GM19463 (cell line): ENCODE data around the gene ANKRD28.
A peak's percentile ranks its signal among the peaks of the same experiment; 100 is the strongest.

ENCODE experiments used
- ATAC-seq: cut with Tn5 transposase; IDR thresholded peaks from one replicate; pipeline ENCODE4 v1.9.1; 2021; ENCODE audit warnings: mild to moderate bottlenecking, moderate library complexity; ENCODE audit not compliant: unreplicated experiment

Gene ANKRD28

DNA sequence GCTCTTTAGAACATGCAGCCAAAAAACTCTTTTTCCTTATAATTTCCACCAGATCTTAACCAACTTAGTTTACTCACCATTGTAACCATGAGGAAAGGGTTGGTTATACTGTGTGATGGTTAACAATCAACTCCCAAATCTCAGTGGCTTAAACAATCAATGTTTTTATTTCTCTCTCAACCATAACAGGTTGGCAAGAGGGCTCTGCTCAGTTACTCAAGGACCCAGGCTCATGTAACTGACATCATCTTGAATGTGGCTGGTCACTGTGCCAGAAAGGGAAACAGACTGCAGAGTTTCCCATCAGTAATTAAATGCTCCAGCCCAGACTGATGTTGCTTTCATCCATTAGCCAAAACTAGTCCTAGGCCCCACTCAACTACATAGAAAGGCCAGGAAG lies 69.0 kb downstream of the ANKRD28 start:
- ATAC-seq: no peak

DNA sequence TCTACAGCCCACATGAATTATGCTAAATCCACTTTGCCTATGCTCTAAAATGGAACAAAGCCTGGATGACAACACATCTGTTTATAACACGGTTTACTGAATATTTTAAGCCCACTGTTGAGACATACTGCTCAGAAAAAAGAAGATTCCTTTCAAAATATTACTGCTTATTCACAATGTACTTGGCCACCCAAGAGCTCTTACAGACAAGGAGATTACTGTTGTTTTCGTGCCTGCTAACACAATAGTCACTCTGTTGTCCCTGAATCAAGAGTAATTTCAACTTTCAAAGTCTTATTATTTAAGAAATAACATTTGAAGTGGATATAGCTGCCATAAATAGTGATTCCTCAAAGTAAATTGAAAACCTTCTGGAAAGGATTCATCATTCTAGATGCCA lies 70.9 kb downstream of the ANKRD28 start:
- ATAC-seq: no peak

DNA sequence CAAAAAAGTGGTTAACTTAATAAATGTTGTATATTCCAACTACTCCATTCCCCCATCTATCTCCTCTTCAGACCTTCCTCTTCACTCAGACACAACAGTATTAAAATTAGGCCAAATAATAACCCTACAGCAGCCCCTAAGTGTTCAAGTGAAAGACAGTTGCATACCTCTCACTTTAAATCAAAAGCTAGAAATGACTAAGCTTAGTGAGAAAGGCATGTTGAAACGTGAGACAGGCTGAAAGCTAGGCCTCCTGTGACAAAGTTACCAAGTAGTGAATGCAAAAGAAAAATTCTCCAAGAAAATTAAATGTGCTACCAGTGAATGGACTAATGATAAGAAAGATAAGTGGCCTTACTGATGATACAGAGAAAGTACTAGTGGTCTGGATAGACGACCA lies 71.7 kb downstream of the ANKRD28 start:
- ATAC-seq: peak; percentile 94

DNA sequence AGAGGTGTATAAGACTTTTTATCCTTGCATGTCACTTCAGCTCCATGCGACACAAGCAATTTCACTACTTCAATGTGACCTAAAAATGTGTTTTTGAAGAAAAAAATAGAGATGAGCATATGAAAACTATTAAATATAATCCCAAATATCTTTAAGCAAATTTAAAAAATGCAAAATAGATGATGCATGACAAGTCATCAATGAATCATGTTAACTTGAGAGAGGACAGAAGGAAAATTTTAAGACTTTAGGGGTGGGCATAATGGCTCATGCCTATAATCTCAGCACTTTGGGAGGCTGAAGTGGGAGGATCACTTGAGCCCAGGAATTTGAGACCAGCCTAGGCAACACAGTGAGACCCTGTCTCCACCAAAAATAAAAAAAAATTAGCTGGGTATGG lies 73.3 kb downstream of the ANKRD28 start:
- no peak for ATAC-seq

DNA sequence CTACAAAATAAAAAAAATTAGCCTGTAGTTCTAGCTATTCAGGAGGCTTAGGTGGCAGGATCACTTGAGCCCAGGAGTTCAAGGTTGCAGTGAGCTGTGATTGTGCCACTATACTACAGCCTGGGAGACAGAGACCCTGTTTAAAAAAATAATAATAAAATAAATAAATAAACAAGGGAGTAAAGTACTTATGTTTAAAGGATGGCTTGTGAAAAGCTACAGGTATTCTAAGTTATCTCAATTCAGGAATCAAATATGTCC lies 74.2 kb downstream of the ANKRD28 start:
- ATAC-seq: no peak

DNA sequence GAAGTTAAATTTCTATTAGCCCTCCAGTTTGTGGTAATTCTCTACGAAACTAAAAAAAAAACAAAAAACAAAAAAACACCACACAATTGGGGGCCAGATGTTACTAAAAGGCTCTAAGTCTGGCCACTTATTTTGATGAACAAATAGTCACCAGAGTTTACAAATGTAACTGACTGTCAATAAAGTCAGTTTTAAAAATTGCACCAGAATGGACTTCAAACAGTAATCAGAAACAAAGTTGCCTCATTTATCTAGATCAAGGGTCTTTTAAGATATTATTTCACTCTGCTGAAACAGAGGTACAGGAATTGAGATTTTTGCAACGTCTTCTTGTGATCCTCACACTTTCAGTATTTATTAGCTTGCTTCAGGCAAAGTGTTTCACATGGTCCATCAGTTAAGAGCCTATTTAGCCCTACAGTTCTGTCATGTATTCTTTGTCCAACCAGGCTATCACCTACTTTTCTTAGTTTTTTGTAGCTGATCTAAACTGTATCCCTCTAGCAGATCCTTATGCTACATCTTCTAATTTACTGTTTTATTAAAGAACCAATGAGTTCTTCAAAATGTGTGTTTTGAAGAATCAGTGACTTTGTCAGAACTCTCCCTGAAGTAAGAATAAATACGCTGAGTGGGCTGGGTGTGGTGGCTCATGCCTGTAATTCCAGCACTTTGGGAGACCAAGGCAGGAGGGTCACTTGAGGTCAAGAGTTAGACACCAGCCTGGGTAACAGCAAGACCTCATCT lies 74.7 kb downstream of the ANKRD28 start:
- ATAC-seq: no peak

DNA sequence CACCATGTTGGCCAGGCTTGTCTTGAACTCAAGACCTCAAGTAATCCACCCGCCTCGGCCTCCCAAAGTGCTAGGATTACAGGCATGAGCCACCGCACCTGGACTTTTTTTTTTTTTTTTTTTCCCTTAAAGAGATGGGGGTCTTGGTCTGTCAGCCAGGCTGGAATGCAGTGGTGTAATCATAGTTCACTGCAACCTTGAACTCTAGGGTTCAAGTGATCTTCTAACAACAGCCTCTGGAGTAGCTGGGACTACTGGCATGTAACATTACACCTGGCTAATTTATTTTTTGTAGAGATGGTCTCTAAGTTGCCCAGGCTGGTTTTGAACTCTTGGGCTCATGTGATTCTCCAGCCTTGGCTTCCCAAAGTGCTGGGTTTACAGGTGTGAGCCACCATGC lies 81.6 kb downstream of the ANKRD28 start:
- no peak for ATAC-seq

DNA sequence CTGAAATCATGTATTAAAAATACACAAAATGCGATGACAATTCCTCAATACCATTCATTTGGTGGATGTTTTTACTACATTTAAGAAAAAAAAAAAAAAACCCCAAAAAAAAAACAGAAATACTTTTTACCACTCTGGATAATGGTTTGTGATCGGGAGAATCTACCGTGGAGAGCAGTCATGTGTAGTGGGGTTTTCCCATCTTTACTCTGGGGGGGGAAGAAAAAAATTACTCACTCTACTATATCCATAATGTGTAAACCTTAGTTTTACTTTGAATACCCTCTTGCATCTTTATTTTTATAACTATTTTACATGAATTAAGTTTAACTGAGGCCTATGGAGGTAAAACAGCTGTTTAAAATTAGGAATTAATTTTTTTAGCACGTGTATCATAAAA lies 83.3 kb downstream of the ANKRD28 start:
- ATAC-seq: no peak

DNA sequence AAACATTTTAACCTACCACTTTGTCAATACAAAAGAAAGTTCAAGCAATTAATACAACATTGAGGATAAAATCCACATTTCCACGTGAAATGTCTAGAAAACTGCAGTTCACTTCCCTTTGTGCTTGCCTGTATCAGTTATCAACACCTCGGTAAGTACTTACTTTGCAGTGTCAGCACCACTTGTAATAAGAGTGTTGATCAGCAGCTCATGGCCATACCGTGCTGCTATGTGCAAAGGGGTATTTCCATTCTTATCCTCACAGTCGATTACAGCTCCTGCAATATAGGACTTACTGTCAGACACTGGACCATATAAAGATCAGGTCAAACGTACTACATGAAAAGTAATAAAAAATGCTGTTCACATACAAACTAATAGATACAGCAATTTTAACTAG lies 84.4 kb downstream of the ANKRD28 start:
- ATAC-seq: no peak

DNA sequence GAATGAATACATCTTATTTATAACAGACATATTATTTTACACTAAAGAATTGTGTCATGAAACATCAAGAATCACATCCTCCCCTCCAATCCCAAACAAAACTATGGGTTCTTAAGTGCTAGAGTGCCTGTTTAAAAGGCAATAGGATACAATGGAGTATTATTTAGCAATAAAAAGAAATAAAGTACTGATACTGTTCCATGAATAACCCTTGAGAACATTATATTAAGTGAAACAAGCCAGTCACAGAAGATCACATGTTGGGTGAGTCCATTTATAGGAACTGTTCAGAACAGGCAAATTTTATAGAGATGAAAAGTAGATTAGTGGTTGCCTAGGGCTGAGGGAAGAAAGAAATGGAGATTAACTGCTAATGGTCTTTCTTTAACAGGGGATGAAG lies 86.5 kb downstream of the ANKRD28 start:
- ATAC-seq: no peak

DNA sequence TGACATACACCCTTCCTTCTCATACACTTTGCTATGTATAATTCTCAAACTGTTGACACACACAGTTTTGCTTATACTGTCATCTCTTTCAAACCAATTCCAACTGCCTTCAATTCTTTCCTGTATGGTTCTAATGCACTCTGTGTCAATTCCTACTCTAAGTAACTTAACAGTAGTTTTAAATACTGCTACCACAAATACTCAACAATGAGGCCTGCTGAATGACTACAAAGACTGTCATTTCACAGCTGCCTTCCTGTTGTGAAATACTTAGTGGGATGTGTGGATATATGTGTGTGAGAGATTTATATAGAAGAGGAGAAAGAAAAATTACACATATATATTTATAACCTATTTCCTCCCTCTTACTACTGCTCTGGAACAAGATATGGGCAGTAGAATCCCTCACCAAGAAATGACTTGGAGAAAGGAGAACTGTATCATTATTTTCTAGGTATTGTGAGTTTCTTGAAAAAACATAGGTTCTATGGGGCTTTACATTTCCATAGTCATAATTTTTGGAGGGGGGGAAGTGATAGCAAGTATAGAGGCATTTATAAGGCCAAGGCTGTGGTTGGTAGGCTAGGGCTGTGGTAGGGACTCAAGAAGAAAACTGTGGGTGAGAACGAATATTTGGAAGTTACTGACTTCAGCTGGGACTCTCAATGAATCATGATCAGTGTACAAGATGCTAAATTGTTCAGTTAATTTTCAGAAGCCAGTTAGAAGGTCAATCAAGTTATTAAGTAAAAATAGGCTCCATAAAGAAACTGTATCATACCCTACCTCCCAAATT lies 88.7 kb downstream of the ANKRD28 start:
- ATAC-seq: no peak

DNA sequence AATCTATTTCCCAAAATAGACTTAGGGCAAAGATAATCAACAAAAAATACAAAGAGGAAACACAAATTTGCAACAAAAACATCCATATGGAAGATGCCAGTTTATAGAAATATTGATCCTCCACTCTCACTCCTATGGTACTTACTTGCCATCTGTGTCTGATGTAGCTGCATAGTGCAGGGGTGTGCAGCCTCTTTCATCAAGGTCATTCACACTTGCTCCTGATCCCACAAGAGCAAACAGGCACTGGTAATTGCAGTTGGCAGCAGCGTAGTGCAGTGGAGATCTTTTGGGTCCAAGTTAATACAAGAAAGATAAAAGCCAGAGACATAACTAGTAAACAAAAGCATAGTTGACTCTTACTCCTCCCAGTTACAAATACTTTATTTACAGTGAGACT lies 90.0 kb downstream of the ANKRD28 start:
- ATAC-seq: no peak

DNA sequence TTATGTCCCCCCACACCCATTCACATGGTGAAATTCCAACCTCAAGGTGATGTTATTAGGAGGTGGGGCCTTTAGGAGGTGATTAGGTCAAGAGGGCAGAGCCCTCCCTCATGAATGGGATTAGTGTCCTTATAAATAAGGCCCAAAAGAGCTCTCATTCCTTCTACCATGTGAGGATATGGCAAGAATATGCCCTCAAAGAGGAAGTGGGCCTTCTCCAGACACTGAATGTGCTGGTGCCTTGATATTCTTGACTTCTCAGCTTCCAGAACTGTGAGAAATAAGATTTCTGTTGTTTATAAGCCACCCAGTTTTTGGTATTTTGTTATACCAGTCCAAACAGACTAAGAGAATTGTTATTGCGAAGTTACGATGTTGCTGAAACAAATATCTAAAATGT lies 94.4 kb downstream of the ANKRD28 start:
- ATAC-seq: no peak

DNA sequence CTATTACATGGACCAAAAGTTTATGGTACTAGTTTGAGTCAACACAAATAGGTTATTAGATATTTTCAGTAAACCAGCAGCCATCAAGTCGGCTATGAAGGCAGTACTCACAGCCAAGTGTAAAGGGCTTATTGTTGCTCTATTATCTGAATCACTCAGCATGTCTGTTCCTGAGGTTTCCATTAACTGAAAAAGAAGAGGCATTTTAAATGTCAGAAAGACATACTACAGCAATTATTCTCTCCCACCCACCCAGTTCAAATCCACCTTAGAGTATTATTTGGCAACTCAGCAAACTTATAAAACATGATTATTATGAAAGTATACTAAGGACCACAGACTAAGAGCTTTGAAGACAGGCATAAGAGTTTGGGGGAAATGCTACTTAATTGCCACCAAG lies 103.2 kb downstream of the ANKRD28 start:
- no peak for ATAC-seq

DNA sequence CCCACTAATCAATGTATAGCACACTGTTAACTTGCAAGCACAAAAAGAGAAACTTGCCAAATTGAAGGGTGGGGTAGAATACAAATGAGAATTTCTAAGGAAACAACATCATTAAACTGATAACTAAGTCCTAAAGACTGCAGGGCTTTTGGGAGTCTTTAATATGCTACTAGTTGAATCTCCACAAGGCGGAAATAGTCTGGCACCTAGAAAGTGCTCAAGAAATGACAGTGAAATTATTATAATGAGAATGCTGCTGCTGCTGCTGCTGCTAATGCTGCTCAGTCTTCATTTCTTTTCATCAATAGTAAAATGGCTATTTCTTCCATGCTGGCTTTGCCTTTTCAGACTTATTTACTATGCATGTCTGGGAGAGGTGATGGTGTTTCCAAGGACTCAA lies 104.4 kb downstream of the ANKRD28 start:
- no peak for ATAC-seq

DNA sequence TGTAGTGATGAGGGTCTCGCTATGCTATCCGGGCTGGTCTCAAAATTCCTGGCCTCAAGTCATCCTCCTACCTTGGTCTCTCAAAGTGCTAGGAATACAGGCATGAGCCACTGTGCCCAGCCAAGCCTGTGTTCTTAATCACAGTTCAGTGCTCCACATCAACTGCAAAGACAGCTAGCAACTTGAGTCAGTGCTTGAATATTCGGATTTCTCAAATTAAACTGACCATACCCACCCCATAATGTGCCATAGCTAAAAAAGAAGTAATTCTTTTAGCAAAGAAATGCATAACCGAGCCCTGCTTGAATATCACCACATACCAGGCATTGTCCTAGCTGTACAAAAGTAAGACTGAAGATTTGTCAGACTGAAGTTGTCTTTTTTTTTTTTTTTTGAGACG lies 107.0 kb downstream of the ANKRD28 start:
- no peak for ATAC-seq

DNA sequence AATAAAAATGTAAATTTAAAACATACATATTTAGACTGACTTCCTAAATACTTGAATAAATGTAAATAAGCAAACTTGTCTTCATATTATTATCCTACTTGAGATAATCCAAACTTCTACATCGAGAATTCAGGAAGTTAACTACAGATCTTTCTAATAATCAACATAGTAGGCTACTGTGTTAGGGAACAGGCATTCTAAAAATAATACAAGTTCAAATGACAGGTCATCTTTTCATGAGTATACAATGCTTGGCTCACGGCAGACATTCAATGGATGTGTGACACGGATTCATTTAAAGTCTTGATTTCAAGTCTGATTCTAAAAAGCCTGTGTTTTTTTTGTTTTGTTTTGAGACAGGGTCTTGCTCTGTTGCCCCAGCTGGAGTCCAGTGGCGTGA lies 107.5 kb downstream of the ANKRD28 start:
- ATAC-seq: no peak

DNA sequence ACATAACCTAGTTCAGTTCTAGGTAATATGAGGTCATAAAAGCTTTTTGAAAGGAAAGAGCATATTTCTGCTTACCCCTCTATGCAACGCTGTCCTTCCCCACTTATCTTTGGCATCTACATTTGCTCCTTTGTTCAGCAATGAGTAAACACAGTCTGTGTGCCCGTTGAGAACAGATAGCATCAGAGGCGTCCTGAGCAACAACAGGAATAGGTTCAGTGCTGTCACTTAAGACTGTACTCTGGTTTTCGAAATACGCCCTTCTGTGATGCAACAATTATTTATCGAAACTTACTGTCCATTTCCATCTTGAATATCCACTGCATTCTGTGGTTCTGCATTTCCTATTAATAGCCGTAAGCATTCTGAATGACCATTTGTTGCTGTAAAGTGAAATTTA lies 111.9 kb downstream of the ANKRD28 start:
- no peak for ATAC-seq

DNA sequence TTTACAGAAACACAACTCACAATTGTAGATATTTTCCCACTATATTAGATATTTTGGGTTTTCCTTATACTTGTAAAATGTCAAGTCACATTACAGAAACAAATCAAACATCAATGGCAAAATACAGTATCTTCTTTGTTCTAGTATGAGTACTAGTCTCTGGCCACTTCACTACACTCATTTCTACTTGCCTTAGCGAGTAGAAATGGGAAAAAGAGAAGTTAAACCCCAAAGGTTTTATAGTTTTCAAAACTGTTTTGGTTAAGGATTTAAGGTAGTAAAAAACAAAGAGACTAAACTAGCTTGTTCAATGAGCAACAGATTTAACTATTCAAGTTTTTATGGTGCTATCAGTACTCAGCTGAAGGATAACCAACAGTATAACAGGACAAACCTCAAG lies 114.5 kb downstream of the ANKRD28 start:
- ATAC-seq: no peak

DNA sequence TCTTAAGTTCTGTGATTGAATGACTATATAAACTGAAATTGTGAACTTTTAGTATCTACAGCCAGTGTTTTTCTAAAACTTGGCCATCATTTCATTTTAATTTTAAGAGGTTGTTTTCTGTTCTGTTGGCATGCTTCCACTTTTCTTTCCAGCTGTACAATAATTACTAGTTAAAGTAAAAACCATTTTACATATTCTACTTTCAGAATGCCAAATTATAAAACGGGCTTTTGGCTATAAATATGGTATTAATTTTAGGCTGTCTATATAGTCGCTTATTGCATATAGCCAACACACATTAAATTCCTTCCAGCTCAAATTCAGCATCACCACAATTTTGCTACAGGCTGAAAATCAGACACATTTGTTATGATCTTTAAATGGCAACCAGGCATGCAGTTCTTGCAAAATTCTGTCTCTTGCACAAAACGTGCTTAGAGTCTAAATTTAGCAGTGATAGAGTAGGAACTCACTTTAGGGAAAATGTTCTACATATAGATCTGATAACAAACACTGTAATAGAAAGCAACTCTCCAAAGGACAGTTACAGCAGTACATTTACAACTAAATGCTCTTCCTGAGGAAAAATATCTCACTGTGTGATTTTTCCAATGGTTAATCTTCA lies 115.1 kb downstream of the ANKRD28 start:
- no peak for ATAC-seq

DNA sequence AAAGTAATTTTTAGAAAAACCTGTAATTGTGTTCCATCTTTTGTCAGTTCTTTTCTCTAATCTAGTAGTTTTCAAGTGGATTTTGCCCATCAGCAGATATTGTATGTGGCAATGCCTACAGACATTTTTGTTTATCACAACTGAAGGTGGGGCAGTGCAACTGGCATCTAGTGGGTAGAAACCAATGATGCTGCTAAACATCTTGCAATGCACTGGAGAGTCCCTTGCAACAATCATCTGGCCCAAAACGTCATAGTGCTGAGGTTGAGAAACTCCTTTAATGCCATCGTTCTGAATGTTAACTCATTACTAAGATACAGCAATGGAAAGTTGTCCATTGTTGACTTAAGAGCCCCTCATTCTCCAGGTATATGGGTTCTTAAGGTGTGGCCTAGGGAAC lies 116.1 kb downstream of the ANKRD28 start:
- no peak for ATAC-seq

DNA sequence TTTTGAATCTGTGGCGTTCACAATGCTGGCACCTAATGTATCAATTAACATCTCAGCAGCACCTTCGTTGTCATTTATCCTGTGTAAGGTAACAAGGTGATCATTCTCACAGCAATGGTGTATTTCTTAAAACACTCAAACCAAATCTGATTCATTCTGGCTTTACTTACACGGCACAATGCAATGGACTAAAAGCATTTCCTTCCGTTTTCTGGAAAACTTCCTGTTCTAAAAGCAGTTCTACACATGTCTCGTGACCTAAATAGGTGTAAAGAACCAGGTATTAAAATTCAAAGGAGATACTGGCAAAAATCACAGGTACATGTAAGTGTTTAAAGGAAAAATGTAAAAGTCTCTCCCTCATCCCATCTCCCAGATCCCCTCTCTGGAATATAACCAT lies 118.5 kb downstream of the ANKRD28 start:
- ATAC-seq: no peak
